A549 (cell line): ENCODE data around the gene MAP3K7CL.

ENCODE experiments used
- CTCF ChIP-seq: fragments of >200 bp; sonication (Bioruptor Twin); formaldehyde crosslinking; IDR thresholded peaks from 3 replicates; pipeline ENCODE4 v1.5.1; 2016
- FOSL2 ChIP-seq, 2 experiments: fragments of 450-650 bp in 1 of 2; fragments of >200 bp in 1 of 2; sonication (Bioruptor Twin) in 1 of 2; formaldehyde crosslinking; IDR thresholded peaks; 2 replicates each; pipeline versions ENCODE4 v1.5.0 to v1.6.1; 2016 to 2020; ENCODE audit warnings: mild to moderate bottlenecking in 1 of 2, moderate library complexity in 1 of 2

GRCh38 chr21:29133241-29133640, 2.8 kb downstream of the MAP3K7CL start:
- TF ChIP-seq CTCF (no peak), FOSL2 (IDR thresholded peaks at IDR 0.05) (no peak), FOSL2 (CRISPR knock-in tag; IDR thresholded peaks at IDR 0.05) (no peak)
